A549 (cell line): ENCODE data around the gene USF1.
"Not testable (repeated sequence)": the region's sequence is repeated elsewhere in the genome, so short reads cannot be mapped to it uniquely, and the experiment has no call there.

Source experiments
- EP300 ChIP-seq, 2 experiments: fragments of >200 bp; sonication (Bioruptor Twin); formaldehyde crosslinking; IDR thresholded peaks; 2 replicates in 1 of 2; 3 replicates in 1 of 2; pipeline ENCODE4 v1.6.1; 2016 to 2017
- PHF8 ChIP-seq: fragments of 200-600 bp; sonication (generic); IDR thresholded peaks from 2 replicates; pipeline ENCODE4 v1.6.1; 2016; ENCODE audit warnings: low read depth, mild to moderate bottlenecking, antibody characterized with exemption, moderate library complexity, borderline replicate concordance
- POLR2A ChIP-seq: IDR thresholded peaks from 2 replicates; pipeline ENCODE4 v1.6.1; 2012; ENCODE audit warnings: mild to moderate bottlenecking, low read length
- SMC3 ChIP-seq: fragments of >200 bp; sonication (Bioruptor Twin); formaldehyde crosslinking; IDR thresholded peaks from 3 replicates; pipeline ENCODE4 v1.6.1; 2018; ENCODE audit warnings: inconsistent platforms
- USF2 ChIP-seq: fragments of 450-650 bp; IDR thresholded peaks from 2 replicates; pipeline ENCODE4 v1.6.1; 2014; ENCODE audit warnings: antibody characterized with exemption
- TF ChIP-seq, protein P1 (sequence below): fragments of >200 bp; sonication (Bioruptor Twin); formaldehyde crosslinking; IDR thresholded peaks from 3 replicates; pipeline ENCODE4 v1.5.1; 2016

DNA sequence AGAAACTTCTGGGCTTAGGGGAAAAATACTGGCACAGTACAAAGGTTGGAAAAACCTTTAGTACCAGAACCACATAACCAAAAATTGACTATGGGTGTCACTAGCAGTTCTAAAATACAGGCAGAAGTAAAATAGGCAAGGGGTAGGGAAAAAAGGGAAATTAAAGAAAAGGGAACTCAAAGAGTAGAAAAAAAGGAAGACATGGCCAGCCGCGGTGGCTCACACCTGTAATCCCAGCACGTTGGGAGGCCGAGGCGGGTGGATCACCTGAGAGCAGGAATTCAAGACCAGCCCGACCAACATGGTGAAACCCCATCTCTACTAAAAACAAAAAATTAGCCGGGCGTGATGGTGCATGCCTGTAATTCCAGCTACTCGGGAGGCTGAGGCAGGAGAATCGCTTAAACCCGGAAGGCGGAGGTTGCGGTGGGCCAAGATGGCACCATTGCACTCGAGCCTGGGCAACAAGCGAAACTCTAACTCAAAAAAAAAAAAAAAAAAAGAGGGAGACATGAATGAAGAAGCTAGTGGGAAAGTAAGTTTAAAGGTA, 26.6 kb downstream of the USF1 start:
- TF ChIP-seq POLR2A; EP300 (IDR thresholded peaks at IDR 0.05); PHF8; SMC3; USF2: not testable (repeated sequence)
- TF ChIP-seq, protein P1, sequence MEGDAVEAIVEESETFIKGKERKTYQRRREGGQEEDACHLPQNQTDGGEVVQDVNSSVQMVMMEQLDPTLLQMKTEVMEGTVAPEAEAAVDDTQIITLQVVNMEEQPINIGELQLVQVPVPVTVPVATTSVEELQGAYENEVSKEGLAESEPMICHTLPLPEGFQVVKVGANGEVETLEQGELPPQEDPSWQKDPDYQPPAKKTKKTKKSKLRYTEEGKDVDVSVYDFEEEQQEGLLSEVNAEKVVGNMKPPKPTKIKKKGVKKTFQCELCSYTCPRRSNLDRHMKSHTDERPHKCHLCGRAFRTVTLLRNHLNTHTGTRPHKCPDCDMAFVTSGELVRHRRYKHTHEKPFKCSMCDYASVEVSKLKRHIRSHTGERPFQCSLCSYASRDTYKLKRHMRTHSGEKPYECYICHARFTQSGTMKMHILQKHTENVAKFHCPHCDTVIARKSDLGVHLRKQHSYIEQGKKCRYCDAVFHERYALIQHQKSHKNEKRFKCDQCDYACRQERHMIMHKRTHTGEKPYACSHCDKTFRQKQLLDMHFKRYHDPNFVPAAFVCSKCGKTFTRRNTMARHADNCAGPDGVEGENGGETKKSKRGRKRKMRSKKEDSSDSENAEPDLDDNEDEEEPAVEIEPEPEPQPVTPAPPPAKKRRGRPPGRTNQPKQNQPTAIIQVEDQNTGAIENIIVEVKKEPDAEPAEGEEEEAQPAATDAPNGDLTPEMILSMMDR: not testable (repeated sequence)
